ENCODE measurements around the gene MAK.

MAK gene

DNA sequence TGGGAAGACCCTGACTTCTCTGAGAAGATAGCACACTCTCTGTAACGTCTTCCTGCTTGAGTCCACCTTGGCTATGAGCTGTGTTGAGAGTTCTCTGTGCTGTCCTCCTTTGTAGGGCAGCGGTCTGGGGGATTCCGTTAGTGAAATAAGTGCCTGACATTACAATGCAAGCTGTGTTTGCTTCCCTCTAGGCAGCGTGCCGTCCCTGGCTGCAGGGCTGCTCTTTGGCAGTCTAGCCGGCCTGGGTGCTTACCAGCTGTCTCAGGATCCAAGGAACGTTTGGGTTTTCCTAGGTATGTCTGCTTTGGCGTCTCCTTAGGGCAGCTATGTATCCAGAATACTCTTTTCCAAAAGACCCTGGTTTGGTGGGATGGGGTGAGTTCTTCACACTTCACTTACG is 112.6 kb downstream of the MAK start:
- no peak for DNase-seq
- no peaks in the 10 kb centered on the region for H3K9me3 ChIP-seq (replicated peaks; ENCODE audit: insufficient read depth, low read length)
- H3K27me3 ChIP-seq (replicated peaks; ENCODE audit: insufficient read depth, low read length), result no peaks in the 10 kb centered on the region
- no peak overlapping the region for H2AFZ ChIP-seq (ENCODE audit: low read length)
- TF ChIP-seq, protein P1, sequence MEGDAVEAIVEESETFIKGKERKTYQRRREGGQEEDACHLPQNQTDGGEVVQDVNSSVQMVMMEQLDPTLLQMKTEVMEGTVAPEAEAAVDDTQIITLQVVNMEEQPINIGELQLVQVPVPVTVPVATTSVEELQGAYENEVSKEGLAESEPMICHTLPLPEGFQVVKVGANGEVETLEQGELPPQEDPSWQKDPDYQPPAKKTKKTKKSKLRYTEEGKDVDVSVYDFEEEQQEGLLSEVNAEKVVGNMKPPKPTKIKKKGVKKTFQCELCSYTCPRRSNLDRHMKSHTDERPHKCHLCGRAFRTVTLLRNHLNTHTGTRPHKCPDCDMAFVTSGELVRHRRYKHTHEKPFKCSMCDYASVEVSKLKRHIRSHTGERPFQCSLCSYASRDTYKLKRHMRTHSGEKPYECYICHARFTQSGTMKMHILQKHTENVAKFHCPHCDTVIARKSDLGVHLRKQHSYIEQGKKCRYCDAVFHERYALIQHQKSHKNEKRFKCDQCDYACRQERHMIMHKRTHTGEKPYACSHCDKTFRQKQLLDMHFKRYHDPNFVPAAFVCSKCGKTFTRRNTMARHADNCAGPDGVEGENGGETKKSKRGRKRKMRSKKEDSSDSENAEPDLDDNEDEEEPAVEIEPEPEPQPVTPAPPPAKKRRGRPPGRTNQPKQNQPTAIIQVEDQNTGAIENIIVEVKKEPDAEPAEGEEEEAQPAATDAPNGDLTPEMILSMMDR (IDR thresholded peaks at IDR 0.05; ENCODE audit: low read length), result no peak
- TF ChIP-seq EZH2phosphoT487 (IDR thresholded peaks at IDR 0.05; ENCODE audit: low read length) (no peak), EZH2 (optimal IDR thresholded peaks at IDR 0.05; ENCODE audit: low read depth, low read length) (no peak)
- no peak overlapping the region for H3K27ac ChIP-seq (ENCODE audit: low read length)
- peaks cover 14% of the 10 kb centered on the region; the same call in 1 of the 2 replicates for H3F3A ChIP-seq (ENCODE audit: insufficient read depth, low read length)
- H3K9ac ChIP-seq (ENCODE audit: low read length), result no peak overlapping the region
- no peaks in the 10 kb centered on the region for H3K9me2 ChIP-seq (replicated peaks; ENCODE audit: insufficient read depth, low read length)
- H3K36me3 ChIP-seq (replicated peaks; ENCODE audit: insufficient read depth, low read length), result no peaks in the 10 kb centered on the region
- no peaks in the 10 kb centered on the region for H4K20me1 ChIP-seq (ENCODE audit: insufficient read depth, low read length)
- H3K4me3 ChIP-seq (ENCODE audit: low read length), result no peak overlapping the region
- no peak overlapping the region for H3K4me2 ChIP-seq (ENCODE audit: low read depth, low read length)
- no peaks in the 10 kb centered on the region; the same call in 1 of the 2 replicates for H3K4me1 ChIP-seq (ENCODE audit: low read length)
- no peaks in the 10 kb centered on the region for H3K79me2 ChIP-seq (ENCODE audit: low read length)

DNA sequence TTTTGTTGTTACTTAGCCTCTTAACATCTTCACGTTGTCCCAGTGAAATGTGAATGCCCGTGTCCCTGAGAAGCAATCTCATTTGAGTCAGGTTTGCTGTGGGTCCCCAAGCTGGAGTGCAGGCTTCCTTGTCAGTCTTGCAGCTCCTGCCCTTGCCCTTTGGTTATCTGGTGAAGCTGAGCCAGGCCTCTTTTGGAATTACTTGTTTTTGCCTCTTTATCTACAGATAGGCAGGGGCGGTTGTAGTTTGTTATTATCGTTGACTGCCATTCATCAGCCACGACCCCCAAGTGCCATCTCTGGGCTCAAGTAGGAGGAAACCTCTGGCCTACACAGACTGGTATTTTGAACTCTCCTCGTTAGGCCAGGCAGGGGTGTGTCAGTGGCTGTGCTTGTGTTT is 113.3 kb downstream of the MAK start:
- H3K9ac ChIP-seq (ENCODE audit: low read length), result no peak overlapping the region
- no peak overlapping the region for H2AFZ ChIP-seq (ENCODE audit: low read length)
- no peak overlapping the region for H3K4me3 ChIP-seq (ENCODE audit: low read length)
- H3K9me2 ChIP-seq (replicated peaks; ENCODE audit: insufficient read depth, low read length), result no peaks in the 10 kb centered on the region
- H3K9me3 ChIP-seq (replicated peaks; ENCODE audit: insufficient read depth, low read length), result no peaks in the 10 kb centered on the region
- no peaks in the 10 kb centered on the region for H3K79me2 ChIP-seq (ENCODE audit: low read length)
- H3K27ac ChIP-seq (ENCODE audit: low read length), result no peak overlapping the region
- H4K20me1 ChIP-seq (ENCODE audit: insufficient read depth, low read length), result no peaks in the 10 kb centered on the region
- no peaks in the 10 kb centered on the region; the same call in 1 of the 2 replicates for H3K4me1 ChIP-seq (ENCODE audit: low read length)
- no peak overlapping the region for H3K4me2 ChIP-seq (ENCODE audit: low read depth, low read length)
- TF ChIP-seq EZH2 (optimal IDR thresholded peaks at IDR 0.05; ENCODE audit: low read depth, low read length) (no peak), EZH2phosphoT487 (IDR thresholded peaks at IDR 0.05; ENCODE audit: low read length) (no peak)
- TF ChIP-seq, protein P1 (IDR thresholded peaks at IDR 0.05; ENCODE audit: low read length), result no peak
- peaks cover 14% of the 10 kb centered on the region; the same call in 1 of the 2 replicates for H3F3A ChIP-seq (ENCODE audit: insufficient read depth, low read length)
- no peak for DNase-seq
- H3K27me3 ChIP-seq (replicated peaks; ENCODE audit: insufficient read depth, low read length), result no peaks in the 10 kb centered on the region
- H3K36me3 ChIP-seq (replicated peaks; ENCODE audit: insufficient read depth, low read length), result no peaks in the 10 kb centered on the region

DNA sequence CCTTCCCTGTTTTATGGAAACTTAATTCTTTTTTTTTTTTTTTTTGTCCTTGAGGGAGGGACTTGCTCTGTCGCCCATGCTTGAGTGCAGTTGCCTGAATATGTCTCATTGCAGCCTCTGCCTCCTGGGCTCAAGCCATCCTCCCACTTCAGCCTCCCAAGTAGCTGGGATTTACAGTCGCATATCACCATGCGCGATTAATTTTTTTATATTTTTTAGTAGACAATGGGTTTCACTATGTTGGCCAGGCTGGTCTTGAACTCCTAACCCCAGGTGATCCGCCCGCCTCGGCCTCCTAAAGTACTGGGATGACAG is 114.8 kb downstream of the MAK start:
- H3K27ac ChIP-seq (ENCODE audit: low read length), result peak overlapping the region; percentile 63; the same call in 1 of the 2 replicates
- H3K9ac ChIP-seq (ENCODE audit: low read length), result peak overlapping the region; percentile 65
- TF ChIP-seq EZH2phosphoT487 (IDR thresholded peaks at IDR 0.05; ENCODE audit: low read length) (no peak), EZH2 (optimal IDR thresholded peaks at IDR 0.05; ENCODE audit: low read depth, low read length) (no peak)
- TF ChIP-seq, protein P1 (IDR thresholded peaks at IDR 0.05; ENCODE audit: low read length), result no peak
- no peaks in the 10 kb centered on the region; the same call in 1 of the 2 replicates for H3K4me1 ChIP-seq (ENCODE audit: low read length)
- H3K4me3 ChIP-seq (ENCODE audit: low read length), result peak overlapping the region; percentile 68
- peaks cover 14% of the 10 kb centered on the region; the same call in 1 of the 2 replicates for H3F3A ChIP-seq (ENCODE audit: insufficient read depth, low read length)
- no peak for DNase-seq
- peak overlapping the region; percentile 79 for H2AFZ ChIP-seq (ENCODE audit: low read length)
- H4K20me1 ChIP-seq (ENCODE audit: insufficient read depth, low read length), result no peaks in the 10 kb centered on the region
- no peaks in the 10 kb centered on the region for H3K79me2 ChIP-seq (ENCODE audit: low read length)
- no peaks in the 10 kb centered on the region for H3K36me3 ChIP-seq (replicated peaks; ENCODE audit: insufficient read depth, low read length)
- H3K4me2 ChIP-seq (ENCODE audit: low read depth, low read length), result peak overlapping the region; percentile 98
- H3K27me3 ChIP-seq (replicated peaks; ENCODE audit: insufficient read depth, low read length), result no peaks in the 10 kb centered on the region
- H3K9me3 ChIP-seq (replicated peaks; ENCODE audit: insufficient read depth, low read length), result no peaks in the 10 kb centered on the region
- no peaks in the 10 kb centered on the region for H3K9me2 ChIP-seq (replicated peaks; ENCODE audit: insufficient read depth, low read length)

Data from MM.1S (cell line).